Endothelial cell of umbilical vein (primary cell): ENCODE measurements around the gene RAB40C. TPM values are rescaled to one million over a fixed set of nuclear protein-coding genes. Genes with fewer than 3 reads are reported as not detected.

ENCODE experiments used
- BruUV-seq: library from RNA; stranded (reverse); fragments of 400-500 nt; replicated peaks from 2 replicates; lab custom pipeline; 2021; lab: Mats Ljungman, UMichigan
- CTCF ChIA-PET: fragments of 300-600, 350-600 bp; sonication (Branson Sonifier 250); formaldehyde crosslinking; loops from one replicate; lab custom pipeline; 2021; ENCODE audit warnings: antibody characterized with exemption, inconsistent platforms; lab: Charles Lee
- POLR2A ChIA-PET: fragments of 300-600, 350-600 bp; sonication (Branson Sonifier 250); formaldehyde crosslinking; loops from one replicate; lab custom pipeline; 2021; ENCODE audit warnings: antibody characterized with exemption, inconsistent platforms; lab: Charles Lee
- DNase-seq: peaks from one replicate; pipeline ENCODE4 v3.0.0-alpha.2; 2011; ENCODE audit warnings: low read depth, low spot score
- FAIRE-seq: peaks from 2 replicates; lab custom pipeline; 2011; peaks lifted over from hg19 to GRCh38; lab: Jason Lieb, UNC
- H2AFZ ChIP-seq: 2 replicates; pipeline ENCODE4 v1.6.0; 2012; ENCODE audit warnings: low read depth, low read length, control low read depth, inconsistent platforms
- H3K27ac ChIP-seq: 2 replicates; pipeline ENCODE4 v1.5.1; 2011; ENCODE audit warnings: low read depth, mild to moderate bottlenecking, control low read depth, low read length, moderate library complexity; ENCODE audit not compliant: insufficient read depth
- H3K27me3 ChIP-seq, 2 experiments: 2 replicates each; pipeline versions ENCODE4 v1.6.0 to v1.6.1; 2011; ENCODE audit warnings: low read length in 2 of 2, mixed read lengths in 1 of 2; ENCODE audit not compliant: control insufficient read depth in 2 of 2, insufficient read depth in 2 of 2
- H3K36me3 ChIP-seq, 2 experiments: 2 replicates in 1 of 2; 3 replicates in 1 of 2; pipeline ENCODE4 v1.5.1; 2011; ENCODE audit warnings: low read length in 2 of 2, mild to moderate bottlenecking in 1 of 2, moderate library complexity in 1 of 2; ENCODE audit not compliant: control insufficient read depth in 2 of 2, insufficient read depth in 2 of 2; ENCODE audit errors: extremely low read depth in 1 of 2
- H3K4me1 ChIP-seq: 3 replicates; pipeline ENCODE4 v1.5.1; 2011; ENCODE audit warnings: mild to moderate bottlenecking, low read length; ENCODE audit not compliant: control insufficient read depth, insufficient read depth; ENCODE audit errors: extremely low read depth
- H3K4me2 ChIP-seq: 2 replicates; pipeline ENCODE4 v1.6.1; 2011; ENCODE audit warnings: low read length, control low read depth, mixed read lengths; ENCODE audit not compliant: insufficient read depth
- H3K4me3 ChIP-seq, 3 experiments: fragments of 200-600 bp in 1 of 3; sonication (generic), shearing (Covaris generic) in 1 of 3; replicated peaks in 1 of 3; 2 replicates each; pipeline ENCODE4 v1.5.1; 2011 to 2016; ENCODE audit warnings: control low read depth in 3 of 3, low read length in 3 of 3, mild to moderate bottlenecking in 2 of 3, inconsistent platforms in 1 of 3, low read depth in 1 of 3, moderate library complexity in 1 of 3; ENCODE audit not compliant: insufficient read depth in 1 of 3
- H3K79me2 ChIP-seq: 2 replicates; pipeline ENCODE4 v1.6.0; 2012; ENCODE audit warnings: low read length, inconsistent platforms; ENCODE audit not compliant: control insufficient read depth, insufficient read depth
- H3K9ac ChIP-seq: replicated peaks from 2 replicates; pipeline ENCODE3; 2011; ENCODE audit warnings: low read length, control low read depth; ENCODE audit not compliant: insufficient read depth; ENCODE audit errors: extremely low read depth
- H3K9me1 ChIP-seq: replicated peaks from 3 replicates; pipeline ENCODE4 v1.6.0; 2011; ENCODE audit warnings: mild to moderate bottlenecking, low read length; ENCODE audit not compliant: control insufficient read depth, insufficient read depth; ENCODE audit errors: extremely low read depth
- H3K9me3 ChIP-seq: replicated peaks from 2 replicates; pipeline ENCODE4 v1.5.1; 2012; ENCODE audit warnings: low read length, inconsistent platforms; ENCODE audit not compliant: control insufficient read depth, insufficient read depth
- H4K20me1 ChIP-seq: replicated peaks from 2 replicates; pipeline ENCODE3; 2011; ENCODE audit warnings: mild to moderate bottlenecking, low read length; ENCODE audit not compliant: control insufficient read depth, insufficient read depth; ENCODE audit errors: extremely low read depth
- EZH2 ChIP-seq: IDR thresholded peaks from 2 replicates; pipeline ENCODE4 v1.6.1; 2012; ENCODE audit warnings: borderline replicate concordance, low read depth, mild to moderate bottlenecking, moderate library complexity, low read length, inconsistent platforms; ENCODE audit not compliant: severe bottlenecking
- FOS ChIP-seq: IDR thresholded peaks from 2 replicates; pipeline ENCODE4 v1.6.1; 2011; ENCODE audit warnings: mild to moderate bottlenecking, low read length, moderate library complexity, borderline replicate concordance; ENCODE audit not compliant: insufficient read depth
- GATA2 ChIP-seq: IDR thresholded peaks from 2 replicates; pipeline ENCODE4 v1.7.0; 2011; ENCODE audit warnings: low read depth, mild to moderate bottlenecking, moderate library complexity, mixed read lengths, low read length; ENCODE audit not compliant: insufficient read length, insufficient read depth
- JUN ChIP-seq: IDR thresholded peaks from 2 replicates; pipeline ENCODE4 v1.6.1; 2011; ENCODE audit warnings: borderline replicate concordance, low read depth; ENCODE audit not compliant: insufficient read length, insufficient read depth
- MYC ChIP-seq: IDR thresholded peaks from one replicate; pipeline ENCODE4 v1.6.1; 2011; ENCODE audit warnings: mild to moderate bottlenecking, low read depth, low read length
- POLR2A ChIP-seq: IDR thresholded peaks from 2 replicates; pipeline ENCODE4 v1.6.1; 2012; ENCODE audit warnings: low read depth, mild to moderate bottlenecking, control low read depth, low read length
- POLR2AphosphoS5 ChIP-seq: IDR thresholded peaks from 2 replicates; pipeline ENCODE4 v1.6.1; 2012; ENCODE audit warnings: low read depth, mild to moderate bottlenecking, control low read depth, low read length, moderate library complexity; ENCODE audit not compliant: insufficient read depth
- dilution Hi-C: fragments of 300-500 bp; cut with MboI; formaldehyde crosslinking; loops from one replicate; pipeline ENCODE4 v1.15.0; 2019; ENCODE audit warnings: low sequenced_read_pairs; ENCODE audit not compliant: extremely low pct_ligation_motif_present
- intact Hi-C: fragments of 100-400 bp; cut with micrococcal nuclease; formaldehyde crosslinking; loops from one replicate; pipeline ENCODE4 v1.10.0; 2022
- polyA plus RNA-seq, 4 experiments: library from polyadenylated mRNA; depleted of rRNA in 3 of 4; stranded (reverse) in 3 of 4; unstranded in 1 of 4; fragments of >200 nt; gene quantifications; 2 replicates each; pipeline versions ENCODE4 v1.2.1 to v1.2.3, GENCODE V29; 2011 to 2012; ENCODE audit warnings: missing spikeins in 1 of 4
- total RNA-seq: library from RNA; stranded (reverse); gene quantifications from 2 replicates; pipeline ENCODE4 v1.2.3, GENCODE V29; 2021
- TF ChIP-seq, protein P1 (sequence below), 2 donors: IDR thresholded peaks; 1 replicate in 1 of 2; 2 replicates in 1 of 2; pipeline ENCODE4 v1.5.1; 2011; ENCODE audit warnings: low read length in 2 of 2, mild to moderate bottlenecking in 2 of 2, moderate library complexity in 2 of 2, control low read depth in 1 of 2, inconsistent platforms in 1 of 2, low read depth in 1 of 2; ENCODE audit not compliant: insufficient read depth in 1 of 2; ENCODE audit errors: extremely low read depth in 1 of 2
- TF ChIP-seq, protein P2 (sequence below): IDR thresholded peaks from 2 replicates; pipeline ENCODE4 v1.6.1; 2011; ENCODE audit not compliant: insufficient read depth, insufficient read length

Gene RAB40C
- total and polyA plus RNA-seq, 2 donors (not counting 3 experiments of a cell fraction or from before 2014, with no cell fraction given): 12.4 to 18.8 TPM

- BruUV-seq: no TSS peak
- no peak overlapping the region for H3K4me3 ChIP-seq
- dilution Hi-C loops: no loop called here
- TF ChIP-seq, protein P1, sequence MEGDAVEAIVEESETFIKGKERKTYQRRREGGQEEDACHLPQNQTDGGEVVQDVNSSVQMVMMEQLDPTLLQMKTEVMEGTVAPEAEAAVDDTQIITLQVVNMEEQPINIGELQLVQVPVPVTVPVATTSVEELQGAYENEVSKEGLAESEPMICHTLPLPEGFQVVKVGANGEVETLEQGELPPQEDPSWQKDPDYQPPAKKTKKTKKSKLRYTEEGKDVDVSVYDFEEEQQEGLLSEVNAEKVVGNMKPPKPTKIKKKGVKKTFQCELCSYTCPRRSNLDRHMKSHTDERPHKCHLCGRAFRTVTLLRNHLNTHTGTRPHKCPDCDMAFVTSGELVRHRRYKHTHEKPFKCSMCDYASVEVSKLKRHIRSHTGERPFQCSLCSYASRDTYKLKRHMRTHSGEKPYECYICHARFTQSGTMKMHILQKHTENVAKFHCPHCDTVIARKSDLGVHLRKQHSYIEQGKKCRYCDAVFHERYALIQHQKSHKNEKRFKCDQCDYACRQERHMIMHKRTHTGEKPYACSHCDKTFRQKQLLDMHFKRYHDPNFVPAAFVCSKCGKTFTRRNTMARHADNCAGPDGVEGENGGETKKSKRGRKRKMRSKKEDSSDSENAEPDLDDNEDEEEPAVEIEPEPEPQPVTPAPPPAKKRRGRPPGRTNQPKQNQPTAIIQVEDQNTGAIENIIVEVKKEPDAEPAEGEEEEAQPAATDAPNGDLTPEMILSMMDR (IDR thresholded peaks at IDR 0.05; ENCODE audit: extremely low read depth in 1 of 2, insufficient read depth in 1 of 2, low read depth in 1 of 2, low read length in 2 of 2): peak; percentile 17 to 24
- TF ChIP-seq GATA2: no peak
- no peaks in the 10 kb centered on the region for H3K27me3 ChIP-seq
- no peak overlapping the region for H2AFZ ChIP-seq
- H3K4me2 ChIP-seq: no peak overlapping the region
- CTCF ChIA-PET: interaction anchor here (0.6 to 1.9 kb wide), 6 partner anchors 8 to 80 kb away, joined by 3 to 10 read pairs (median 4); partner anchors contain the start of gene RHBDL1
- intact Hi-C loops: no loop called here
- peaks cover 0 to 3% of the 10 kb centered on the region in 2 experiments for H3K36me3 ChIP-seq
- no peak overlapping the region for H3K9ac ChIP-seq
- FAIRE-seq: no peak
- POLR2A ChIA-PET: no interaction called here
- H3K4me1 ChIP-seq: no peaks in the 10 kb centered on the region
- H3K27ac ChIP-seq: no peak overlapping the region
- no peaks in the 10 kb centered on the region for H3K9me1 ChIP-seq
- no peaks in the 10 kb centered on the region for H4K20me1 ChIP-seq
- H3K79me2 ChIP-seq: no peaks in the 10 kb centered on the region
- DNase-seq: no peak
- no peaks in the 10 kb centered on the region for H3K9me3 ChIP-seq
Measured at GRCh38 chr16:658679-659571, 69.1 kb downstream of the RAB40C start.

- no peak overlapping the region for H3K4me2 ChIP-seq
- H3K27ac ChIP-seq: no peak overlapping the region
- FAIRE-seq (no peak), DNase-seq (no peak)
- dilution Hi-C loops: no loop called here
- no peaks in the 10 kb centered on the region for H3K9me3 ChIP-seq
- no peaks in the 10 kb centered on the region for H3K9me1 ChIP-seq
- H3K4me3 ChIP-seq: no peak overlapping the region
- H2AFZ ChIP-seq: no peak overlapping the region
- no peaks in the 10 kb centered on the region for H4K20me1 ChIP-seq
- H3K27me3 ChIP-seq: no peaks in the 10 kb centered on the region
- BruUV-seq: no TSS peak
- ChIA-PET CTCF (interaction anchor here (0.9 to 1.9 kb wide), 8 partner anchors 10 to 81 kb away, joined by 3 to 11 read pairs (median 4); partner anchors contain the start of genes METTL26, RHBDL1 and WDR90), POLR2A (no interaction called here)
- H3K9ac ChIP-seq: no peak overlapping the region
- no peaks in the 10 kb centered on the region for H3K4me1 ChIP-seq
- intact Hi-C loops: loop anchor here (1.0 kb wide), 5 partner anchors 10 to 267 kb away; partner anchors contain the start of gene WDR90
- TF ChIP-seq FOS: no peak
- TF ChIP-seq EZH2: no peak
- TF ChIP-seq, protein P1 (IDR thresholded peaks at IDR 0.05; ENCODE audit: extremely low read depth in 1 of 2, insufficient read depth in 1 of 2, low read depth in 1 of 2, low read length in 2 of 2): no peak
- TF ChIP-seq JUN: no peak
- TF ChIP-seq POLR2A: no peak
- TF ChIP-seq POLR2AphosphoS5: no peak
- TF ChIP-seq, protein P2, sequence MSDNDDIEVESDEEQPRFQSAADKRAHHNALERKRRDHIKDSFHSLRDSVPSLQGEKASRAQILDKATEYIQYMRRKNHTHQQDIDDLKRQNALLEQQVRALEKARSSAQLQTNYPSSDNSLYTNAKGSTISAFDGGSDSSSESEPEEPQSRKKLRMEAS: no peak
- no peak for TF ChIP-seq GATA2
- no peak for TF ChIP-seq MYC
- H3K79me2 ChIP-seq: no peaks in the 10 kb centered on the region
- peaks cover 0 to 3% of the 10 kb centered on the region in 2 experiments for H3K36me3 ChIP-seq
Measured at GRCh38 chr16:659618-660017, 69.8 kb downstream of the RAB40C start.
